ENCODE measurements around the gene NDEL1. TPM values are rescaled to one million over a fixed set of nuclear protein-coding genes. Genes with fewer than 3 reads are reported as not detected.

Gene NDEL1
- total RNA-seq, result 10 to 100 TPM; 19.2 to 28.8 (median 21.1) TPM
- 10 to 100 TPM; 14.4 to 21.8 TPM for polyA plus RNA-seq

- no peak for FAIRE-seq
- no peak for TF ChIP-seq CTCF (IDR thresholded peaks at IDR 0.05)
- intact Hi-C loops (cut with DNase I), result no loop called here
- H3K27ac ChIP-seq, result peak within 1 kb of the TSS; percentile 97 to 100 (median 100)
- 1 to 2% methylated on average over 62 to 68 of the region's 68 CpGs for WGBS, 2 donors
- no peaks in the 10 kb centered on the region for H3K9me3 ChIP-seq
- peak; percentile 99 to 100 (median 100) for DNase-seq
- H3K4me1 ChIP-seq, result peaks cover 0 to 10% (median 10%) of the 10 kb centered on the region in 3 donors
- H3K36me3 ChIP-seq, result no peaks in the 10 kb centered on the region
- no peaks in the 10 kb centered on the region for H3K27me3 ChIP-seq
- peak; percentile 93 to 97 (median 96) for ATAC-seq
- H3K4me3 ChIP-seq, result peak within 1 kb of the TSS; percentile 73 to 99 (median 95)
These were observed at the start of gene NDEL1 for GRCh38 chr17:8435245-8436168. TSS of gene NDEL1 (plus strand) at chr17:8435884. CDS start at chr17:8444272, 8,388 bp downstream.

- Histone ChIP-seq H3K27me3 (no peaks in the 10 kb centered on the region), H3K27ac (no peak overlapping the region), H3K36me3 (peaks cover 0 to under 1% (median 0%) of the 10 kb centered on the region in 3 donors), H3K4me3 (no peak overlapping the region), H3K9me3 (no peaks in the 10 kb centered on the region), H3K4me1 (peaks cover 5 to 6% (median 6%) of the 10 kb centered on the region in 3 donors)
- ATAC-seq (no peak), DNase-seq (no peak), FAIRE-seq (no peak)
- intact Hi-C loops (cut with DNase I), result no loop called here
- 73 to 75% methylated on average over 6 of the region's 6 CpGs for WGBS, 2 donors
- TF ChIP-seq CTCF (IDR thresholded peaks at IDR 0.05), result no peak
These were observed 48.8 kb upstream of the NDEL1 start for GRCh38 chr17:8386841-8387240.

GRCh38 chr17:8387914-8388651 is 47.6 kb upstream of the NDEL1 start:
- DNase-seq, result no peak
- 87 to 89% methylated on average over 7 of the region's 7 CpGs for WGBS, 2 donors
- FAIRE-seq, result no peak

GRCh38 chr17:8391711-8392110 is 44.0 kb upstream of the NDEL1 start:
- ATAC-seq (no peak), FAIRE-seq (no peak), DNase-seq (no peak)
- Histone ChIP-seq H3K4me3 (no peak overlapping the region), H3K27me3 (no peaks in the 10 kb centered on the region), H3K9me3 (no peaks in the 10 kb centered on the region), H3K4me1 (no peaks in the 10 kb centered on the region), H3K27ac (no peak overlapping the region), H3K36me3 (no peaks in the 10 kb centered on the region)
- no peak for TF ChIP-seq CTCF (IDR thresholded peaks at IDR 0.05)
- intact Hi-C loops (cut with DNase I), result no loop called here
- 21 to 28% methylated on average over 9 of the region's 9 CpGs for WGBS, 2 donors

More at GRCh38 chr17:8387914-8388651, 47.6 kb upstream of the NDEL1 start:
- Histone ChIP-seq H3K27ac (no peak overlapping the region), H3K27me3 (no peaks in the 10 kb centered on the region), H3K36me3 (no peaks in the 10 kb centered on the region), H3K4me3 (no peak overlapping the region), H3K9me3 (no peaks in the 10 kb centered on the region), H3K4me1 (peaks cover 0 to 4% (median 0%) of the 10 kb centered on the region in 3 donors)
- intact Hi-C loops (cut with DNase I), result no loop called here
- TF ChIP-seq CTCF (IDR thresholded peaks at IDR 0.05), result no peak
- ATAC-seq, result no peak

Measured in pancreas (tissue), 10 donors.